HG02571 (cell line): ENCODE measurements around the gene PPDPF.

Experiments used
- ATAC-seq: cut with Tn5 transposase; IDR thresholded peaks from one replicate; pipeline ENCODE4 v1.9.1; 2021; ENCODE audit warnings: mild to moderate bottlenecking, moderate library complexity; ENCODE audit not compliant: unreplicated experiment

PPDPF gene

DNA sequence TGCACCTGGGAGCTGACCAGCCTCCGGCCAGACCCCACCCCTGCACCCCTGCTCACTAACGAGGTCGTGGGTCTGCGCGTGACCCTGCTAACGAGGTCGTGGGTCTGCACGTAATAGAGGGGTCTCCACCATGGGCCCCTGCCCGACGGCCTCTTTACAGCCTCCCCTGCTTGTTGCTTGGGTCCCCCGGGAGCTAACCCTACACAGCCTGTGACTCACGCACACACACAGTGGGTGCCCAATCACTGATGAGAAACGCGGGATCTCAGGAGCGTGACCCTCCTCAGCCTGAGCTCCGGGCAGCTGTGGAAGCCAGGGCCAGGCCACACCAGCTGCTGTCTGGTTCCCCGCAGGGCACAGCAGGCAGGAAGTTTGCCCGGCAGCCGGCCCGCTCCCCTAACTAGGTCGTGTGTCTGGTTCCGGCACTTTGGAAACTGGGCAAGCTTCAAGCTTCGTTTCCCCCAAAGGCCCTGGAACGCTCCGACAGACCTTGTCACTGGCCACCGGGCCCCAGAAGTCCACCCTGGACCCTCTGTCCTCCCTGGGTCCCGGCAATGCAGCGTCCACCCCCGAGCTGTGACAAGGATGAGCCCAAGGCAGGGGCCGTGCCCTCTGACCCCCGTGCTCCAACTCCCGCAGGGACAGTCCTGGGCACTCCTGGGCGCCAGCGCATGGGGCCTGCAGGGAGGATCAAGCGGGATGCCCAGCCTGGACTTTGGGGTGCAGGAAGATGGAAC is 15.8 kb downstream of the PPDPF start:
- no peak for ATAC-seq

DNA sequence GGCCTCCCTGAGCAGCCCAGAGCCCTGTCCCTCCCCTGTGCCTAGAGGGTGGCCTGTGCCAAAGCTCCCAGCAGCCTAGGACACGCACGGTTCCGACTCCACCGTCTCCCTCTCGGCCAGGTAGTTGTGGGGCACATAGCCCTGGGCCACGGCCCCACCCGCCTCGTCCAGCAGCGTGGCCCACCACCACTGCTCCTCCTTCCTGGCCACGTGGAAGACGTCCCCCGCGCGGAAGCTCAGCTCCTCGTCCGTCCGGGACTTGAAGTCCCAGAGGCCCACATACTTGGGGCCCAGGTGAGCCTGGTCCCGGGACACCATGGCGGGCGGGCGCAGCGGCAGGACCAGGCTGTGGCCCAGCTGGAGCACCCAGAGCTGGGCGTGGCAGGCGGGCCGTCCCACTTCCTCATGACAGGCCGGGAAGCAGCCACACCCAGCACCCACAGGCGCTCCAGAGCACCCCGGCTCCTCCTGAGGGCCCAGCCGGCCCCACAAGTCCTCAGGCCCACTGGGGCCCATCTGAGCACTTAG is 16.5 kb downstream of the PPDPF start, which contains the start of gene PTK6:
PTK6 (minus strand) TSS at position 380 of the 528 bp plus-strand sequence; CDS start at position 318, 62 bp downstream.
- ATAC-seq, result peak; percentile 8

GRCh38 chr20:63537525-63538203 is 17.1 kb downstream of the PPDPF start:
- peak; percentile 79 for ATAC-seq

DNA sequence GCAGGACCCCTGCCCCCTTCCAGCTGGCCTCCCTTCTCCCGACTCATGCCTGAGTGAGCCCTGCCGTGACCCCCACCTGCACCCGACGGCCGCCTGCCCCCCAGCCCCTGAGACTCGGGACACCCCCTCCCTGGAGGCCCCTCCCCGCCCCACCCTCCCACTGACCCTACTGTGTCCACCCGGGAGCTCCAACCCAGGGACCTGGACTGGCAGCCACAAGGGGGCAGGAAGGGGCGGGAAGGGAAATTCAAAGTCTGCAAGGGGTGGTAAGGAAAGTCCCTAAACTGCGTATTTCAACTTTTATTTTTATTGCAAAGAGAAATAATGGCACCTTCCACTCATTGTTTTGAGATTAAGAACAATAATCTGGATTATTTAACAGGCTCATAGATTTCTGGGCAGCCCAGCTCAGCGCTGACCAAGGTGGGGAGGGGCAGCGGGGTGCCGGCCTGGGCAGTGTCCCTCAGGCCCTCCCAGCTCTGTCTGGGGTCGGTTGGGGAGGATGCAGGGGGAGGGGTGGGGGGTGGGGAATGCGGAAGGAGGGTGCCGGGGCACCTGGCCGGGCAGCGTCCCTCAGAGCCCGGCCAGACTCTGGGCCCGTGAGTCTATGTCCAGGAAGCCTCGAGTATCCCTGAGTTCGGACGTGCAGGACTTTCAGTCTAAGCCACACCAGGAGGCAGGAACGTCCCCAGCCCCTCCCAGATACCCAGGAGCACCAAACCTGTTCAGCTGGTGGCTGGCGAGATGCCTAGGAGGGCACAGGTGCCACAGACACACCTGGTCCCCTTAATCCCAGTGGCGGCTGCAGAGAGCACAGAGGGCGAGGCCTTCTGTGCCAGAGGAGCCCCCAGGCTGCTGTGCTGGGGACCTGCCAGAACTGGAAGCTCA is 17.9 kb downstream of the PPDPF start:
- ATAC-seq, result no peak

DNA sequence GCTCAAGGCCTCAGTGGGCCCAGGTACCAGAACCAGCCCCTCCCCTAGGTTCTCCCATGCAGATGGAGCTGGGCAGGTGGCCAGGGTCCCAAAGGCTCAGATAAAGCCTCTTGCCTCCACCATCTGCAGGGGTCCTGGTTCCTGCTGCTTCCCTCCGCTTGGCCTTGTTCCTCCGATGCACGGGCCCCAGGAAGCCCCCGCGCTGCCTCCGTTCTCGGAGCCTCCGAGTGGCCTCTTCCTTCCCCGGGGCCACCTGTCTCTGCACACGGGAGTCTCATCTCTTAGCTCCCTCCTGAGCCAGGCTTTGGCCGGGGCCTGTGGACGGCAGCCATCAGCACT is 18.5 kb downstream of the PPDPF start:
- no peak for ATAC-seq

GRCh38 chr20:63539441-63540370 is 19.1 kb downstream of the PPDPF start:
- ATAC-seq, result no peak

DNA sequence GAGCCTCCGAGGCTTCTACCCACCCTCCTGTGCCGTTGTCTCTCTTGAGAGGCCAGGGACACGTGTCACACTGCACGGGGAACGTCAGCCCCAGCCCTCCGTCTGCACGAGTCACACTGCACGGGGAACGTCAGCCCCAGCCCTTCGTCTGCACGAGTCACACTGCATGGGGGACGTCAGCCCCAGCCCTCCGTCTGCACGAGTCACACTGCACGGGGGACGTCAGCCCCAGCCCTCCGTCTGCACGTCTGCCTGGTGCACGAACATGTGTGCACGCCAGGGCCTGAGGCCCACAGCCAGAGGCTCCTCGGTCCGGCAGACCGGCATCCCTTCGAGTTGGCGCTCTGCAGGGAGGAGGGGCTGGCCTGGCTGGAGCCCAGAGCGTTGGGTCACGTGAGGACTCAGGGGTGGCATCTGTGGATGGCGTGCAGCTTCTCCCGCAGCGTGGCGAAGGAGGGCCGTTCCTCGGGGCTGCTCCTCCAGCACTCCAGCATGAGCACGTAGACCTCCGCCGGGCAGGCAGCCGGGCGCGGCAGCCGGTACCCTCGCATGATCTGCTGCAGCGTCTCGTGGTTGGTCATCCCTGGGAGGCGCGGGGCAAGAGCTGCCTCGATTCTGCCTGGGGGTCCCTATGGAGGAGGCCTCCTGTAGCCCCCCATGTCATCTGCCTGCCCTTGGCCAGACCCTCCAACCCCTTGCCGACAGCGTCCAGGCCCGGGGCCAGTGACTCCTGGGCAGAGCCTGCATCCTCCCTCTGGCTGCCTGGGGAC is 20.0 kb downstream of the PPDPF start:
- no peak for ATAC-seq

GRCh38 chr20:63541371-63541770 is 20.8 kb downstream of the PPDPF start:
- no peak for ATAC-seq

- no peak for ATAC-seq
Observed at GRCh38 chr20:63542031-63542559, 21.5 kb downstream of the PPDPF start.

DNA sequence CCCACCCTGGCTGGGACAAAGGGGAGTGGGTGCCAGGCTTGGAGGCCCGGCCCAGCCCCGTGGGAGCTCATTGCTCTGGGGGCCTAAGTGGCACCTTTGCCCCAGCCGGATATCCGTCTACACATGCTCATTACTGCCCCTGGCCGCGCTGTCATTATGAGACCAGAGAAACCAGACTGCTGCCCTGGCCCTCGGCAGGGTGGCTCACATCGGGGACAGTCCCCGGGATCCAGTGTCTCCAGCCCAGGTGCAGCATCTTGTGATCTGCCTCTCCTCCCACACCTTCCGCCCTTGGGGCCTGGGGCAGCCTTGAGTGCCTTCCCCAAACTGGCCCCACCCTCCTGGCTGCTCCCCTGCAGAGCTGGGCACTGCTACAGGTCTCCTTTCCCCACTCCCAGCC is 22.1 kb downstream of the PPDPF start:
- ATAC-seq, result no peak

DNA sequence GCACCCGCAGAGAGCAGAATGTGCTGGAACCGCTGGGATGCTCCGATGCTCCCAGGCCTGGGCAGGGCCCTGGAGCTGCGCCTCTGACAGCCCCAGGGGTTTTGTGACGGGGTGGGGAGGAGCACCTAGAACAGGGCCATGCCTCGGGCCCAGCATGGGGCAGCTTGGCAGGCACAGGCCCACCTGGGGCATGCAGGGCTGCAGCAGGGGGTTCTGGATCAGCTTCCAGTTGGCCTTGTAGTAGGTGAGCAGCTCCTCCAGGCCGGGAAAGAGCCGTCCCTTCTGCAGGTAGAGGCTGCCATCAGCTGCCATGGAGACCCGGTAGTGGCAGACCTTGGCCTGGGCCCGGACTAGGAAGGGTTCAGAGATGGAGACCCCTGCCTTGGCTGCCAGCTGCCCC is 22.6 kb downstream of the PPDPF start:
- no peak for ATAC-seq

DNA sequence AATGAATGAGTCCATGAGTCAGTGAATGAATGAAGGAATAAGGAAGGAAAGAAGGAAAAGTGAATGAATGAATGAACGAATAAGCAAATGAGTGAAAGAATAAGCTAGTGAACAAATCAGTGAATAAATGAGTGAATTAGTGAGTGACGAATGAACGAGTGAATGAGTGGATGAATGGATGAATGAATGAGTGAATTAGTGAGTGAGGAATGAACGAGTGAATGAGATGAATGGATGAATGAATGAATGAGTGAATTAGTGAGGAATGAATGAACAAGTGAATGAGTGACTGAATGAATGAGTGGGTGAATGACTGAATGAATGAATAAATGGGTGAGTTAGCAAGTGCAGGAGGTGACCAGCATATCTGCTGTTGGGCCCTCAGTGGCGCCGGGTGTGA is 23.2 kb downstream of the PPDPF start:
- ATAC-seq, result no peak

DNA sequence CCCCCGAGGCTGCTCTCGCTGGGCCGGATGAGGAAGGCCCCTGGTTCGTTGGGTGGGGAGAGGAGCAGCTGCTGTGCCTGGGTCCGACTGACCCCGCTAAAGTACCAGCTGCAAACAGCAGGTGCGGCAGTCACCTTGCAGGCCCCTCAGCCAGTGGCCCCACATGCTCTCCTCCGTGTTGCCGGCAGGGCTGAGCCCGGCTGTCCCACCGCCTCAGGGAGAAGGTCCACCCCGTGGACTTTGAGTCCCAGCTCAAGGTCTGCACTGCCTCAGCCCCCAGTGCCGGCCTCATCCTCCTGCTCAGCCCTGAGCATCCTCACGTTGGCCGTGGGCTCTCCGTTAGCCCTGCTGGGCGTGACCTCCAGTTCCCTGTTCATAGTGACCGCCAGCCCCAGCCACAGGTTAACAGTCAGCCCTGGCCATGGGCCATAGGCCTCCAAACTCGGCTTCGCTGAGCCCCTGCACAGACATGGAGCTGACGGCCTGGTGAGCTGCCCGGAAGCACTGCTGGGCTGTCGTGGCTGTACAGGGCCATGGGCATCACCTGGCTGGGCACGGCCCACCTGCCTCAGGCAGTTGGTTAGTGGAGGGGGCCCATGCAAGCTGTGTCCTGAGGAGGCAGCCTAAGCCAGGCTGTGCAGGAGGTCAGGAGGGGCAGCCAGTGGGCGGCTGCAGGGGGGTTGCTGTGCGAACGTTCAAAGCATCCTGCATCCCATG is 23.8 kb downstream of the PPDPF start:
- ATAC-seq, result no peak

DNA sequence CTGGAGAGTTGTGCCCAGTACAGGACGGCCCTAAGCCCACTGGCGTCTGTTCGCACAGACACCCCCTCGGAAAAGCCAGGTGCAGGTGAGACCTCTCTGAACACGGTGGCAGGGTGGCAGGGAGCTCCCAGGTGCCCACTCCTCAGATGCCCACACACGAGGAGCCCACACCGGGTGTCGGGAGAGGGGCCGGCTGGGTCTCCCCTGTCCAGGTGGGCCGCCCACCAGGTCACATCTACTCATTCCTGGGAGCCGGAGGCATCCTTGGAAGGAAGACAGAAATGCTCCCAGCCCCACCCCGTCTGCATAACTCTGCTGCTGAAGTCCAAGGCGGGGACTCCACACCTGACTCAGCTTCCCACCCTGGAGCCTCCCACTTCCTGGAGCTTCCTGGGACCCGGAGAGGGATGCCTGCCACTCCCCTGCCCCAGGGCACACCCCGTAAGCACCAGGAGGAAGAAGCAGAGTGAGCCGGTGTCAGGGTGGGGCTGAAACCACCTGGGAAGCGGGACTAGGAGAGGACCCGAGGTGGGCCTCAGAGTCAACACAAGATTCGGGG is 24.5 kb downstream of the PPDPF start:
- ATAC-seq, result no peak

DNA sequence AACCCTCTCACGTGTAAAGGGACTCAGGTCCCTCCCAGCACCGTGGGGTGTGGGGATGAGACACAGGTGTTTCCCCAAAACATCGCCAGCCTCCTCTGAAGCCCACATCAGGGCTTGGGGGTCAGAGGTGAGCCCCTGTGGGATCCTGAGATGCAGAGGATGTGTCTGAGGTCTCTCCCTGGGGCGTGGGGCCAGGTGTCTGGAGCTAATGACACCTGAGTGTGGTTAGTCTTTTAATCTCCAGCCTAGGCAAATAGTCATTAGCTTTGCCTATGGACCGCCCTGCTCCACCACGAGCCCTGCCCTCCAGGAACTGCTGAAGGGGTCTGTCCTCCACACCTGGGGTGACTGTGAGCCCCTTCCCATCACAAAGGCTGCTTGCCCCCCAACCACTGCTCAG is 25.2 kb downstream of the PPDPF start:
- no peak for ATAC-seq

- ATAC-seq, result no peak
Observed at GRCh38 chr20:63546256-63546955, 25.8 kb downstream of the PPDPF start.

- ATAC-seq, result no peak
Observed at GRCh38 chr20:63546956-63547724, 26.6 kb downstream of the PPDPF start.
